GM11168 (cell line): ENCODE results near the gene CEP250.

Source experiments
- in situ Hi-C: fragments of 300-500 bp; cut with MboI; formaldehyde crosslinking; loops from one replicate; pipeline ENCODE4 v1.12.0; 2022; ENCODE audit warnings: low sequenced_read_pairs; ENCODE audit not compliant: unreplicated experiment

The CEP250 gene

GRCh38 chr20:35555951-35556645 lies 100.7 kb downstream of the CEP250 start:
- in situ Hi-C loops: no loop called here

- in situ Hi-C loops: no loop called here
These were observed 101.5 kb downstream of the CEP250 start for GRCh38 chr20:35556871-35557270.

GRCh38 chr20:35558451-35558850 lies 103.1 kb downstream of the CEP250 start:
- in situ Hi-C loops: no loop called here

GRCh38 chr20:35559042-35559693 lies 103.8 kb downstream of the CEP250 start:
- in situ Hi-C loops: no loop called here

GRCh38 chr20:35560105-35560511 lies 104.7 kb downstream of the CEP250 start:
- in situ Hi-C loops: no loop called here

GRCh38 chr20:35560541-35560940 lies 105.1 kb downstream of the CEP250 start:
- in situ Hi-C loops: no loop called here

GRCh38 chr20:35561268-35561667 lies 105.9 kb downstream of the CEP250 start:
- in situ Hi-C loops: no loop called here

GRCh38 chr20:35561671-35562070 lies 106.3 kb downstream of the CEP250 start:
- in situ Hi-C loops: no loop called here

- in situ Hi-C loops: no loop called here
These were observed 107.2 kb downstream of the CEP250 start for GRCh38 chr20:35562541-35563110.

GRCh38 chr20:35563834-35564233 lies 108.4 kb downstream of the CEP250 start:
- in situ Hi-C loops: no loop called here

GRCh38 chr20:35564905-35565304 lies 109.5 kb downstream of the CEP250 start:
- in situ Hi-C loops: no loop called here

- in situ Hi-C loops: no loop called here
These were observed 113.2 kb downstream of the CEP250 start for GRCh38 chr20:35568645-35569044.
